Spleen (tissue), 11 donors: ENCODE measurements around the gene PHC1. TPM values are rescaled to one million over a fixed set of nuclear protein-coding genes. Genes with fewer than 3 reads are reported as not detected.
"Not testable (repeated sequence)": the region's sequence is repeated elsewhere in the genome, so short reads cannot be mapped to it uniquely, and the experiment has no call there.

Experiments used
- DNase-seq: peaks from one replicate; pipeline ENCODE4 v3.0.0-alpha.2; 2020
- H3K27ac ChIP-seq, 8 donors: fragments of 200-600 bp; sonication (generic) in 7 of 8; 1 replicate in 4 of 8; 2 replicates in 4 of 8; pipeline versions ENCODE4 v1.5.0 to v1.8.0; 2016 to 2021; ENCODE audit warnings: inconsistent platforms in 4 of 8, mild to moderate bottlenecking in 4 of 8, moderate library complexity in 1 of 8
- H3K27me3 ChIP-seq, 7 donors: fragments of 200-600 bp; sonication (generic) in 6 of 7; replicated peaks in 1 of 7; 1 replicate in 4 of 7; 2 replicates in 3 of 7; pipeline versions ENCODE4 v1.5.0 to v1.8.0; 2016 to 2021; ENCODE audit warnings: inconsistent platforms in 3 of 7, mild to moderate bottlenecking in 1 of 7
- H3K36me3 ChIP-seq, 6 donors: fragments of 200-600 bp; sonication (generic) in 5 of 6; 1 replicate in 4 of 6; 2 replicates in 2 of 6; pipeline versions ENCODE4 v1.5.0 to v1.8.0; 2016 to 2021; ENCODE audit warnings: inconsistent platforms in 2 of 6
- H3K4me1 ChIP-seq, 6 donors: fragments of 200-600 bp; sonication (generic) in 5 of 6; 1 replicate in 3 of 6; 2 replicates in 3 of 6; pipeline versions ENCODE4 v1.5.0 to v1.8.0; 2016 to 2021; ENCODE audit warnings: inconsistent platforms in 3 of 6
- H3K4me3 ChIP-seq, 8 donors: fragments of 200-600 bp; sonication (generic) in 7 of 8; 1 replicate in 4 of 8; 2 replicates in 4 of 8; pipeline versions ENCODE4 v1.5.0 to v1.8.0; 2016 to 2021; ENCODE audit warnings: inconsistent platforms in 4 of 8, mild to moderate bottlenecking in 4 of 8, moderate library complexity in 2 of 8
- H3K9me3 ChIP-seq, 8 donors: fragments of 200-600 bp; sonication (generic) in 7 of 8; 1 replicate in 4 of 8; 2 replicates in 4 of 8; pipeline versions ENCODE4 v1.5.0 to v1.8.0; 2016 to 2021; ENCODE audit warnings: inconsistent platforms in 4 of 8
- CTCF ChIP-seq, 11 experiments: fragments of 200-600 bp in 7 of 11; fragments of 450-650 bp in 4 of 11; sonication (generic) in 4 of 11; IDR thresholded peaks in 8 of 11; conservative IDR thresholded peaks in 3 of 11; 1 replicate in 7 of 11; 2 replicates in 4 of 11; pipeline versions ENCODE4 v1.4.0 to v1.8.0; 2016 to 2021; ENCODE audit warnings: antibody characterized with exemption in 11 of 11, inconsistent platforms in 4 of 11, mild to moderate bottlenecking in 1 of 11
- POLR2A ChIP-seq, 3 donors: fragments of 450-650 bp; IDR thresholded peaks; one replicate each; pipeline ENCODE4 v1.5.1; 2017; ENCODE audit warnings: antibody characterized with exemption in 3 of 3, mild to moderate bottlenecking in 1 of 3
- POLR2AphosphoS5 ChIP-seq, 3 donors: sonication (generic); formaldehyde crosslinking; IDR thresholded peaks; one replicate each; pipeline ENCODE4 v1.5.1; 2017; ENCODE audit warnings: antibody characterized with exemption in 3 of 3
- WGBS, 5 donors: extraction: QIAGEN DNeasy Blood & Tissue Kit in 3 of 5; methylation state at CpG; one replicate each; pipeline versions ENCODE4 v1.1.5 to v1.1.7; 2013 to 2018; 5-methylcytosine and 5-hydroxymethylcytosine counted together
- intact Hi-C: fragments of 100-400 bp; cut with DNase I; formaldehyde crosslinking; loops from one replicate; pipeline ENCODE4 v1.15.0; 2023; ENCODE audit warnings: low total_unique reads
- polyA plus RNA-seq, 3 donors: library from polyadenylated mRNA; stranded (reverse); fragments of 200-250 nt; gene quantifications; one replicate each; pipeline ENCODE4 v1.2.1, GENCODE V29; 2013
- total RNA-seq, 7 donors: library from RNA; depleted of rRNA in 3 of 7; stranded (reverse); fragments of >200 nt in 3 of 7; fragmentation: NEBNext Ultra II Directional in 4 of 7; extraction: Animal tissue kit (Norgen Biotek cat#: 25700) in 4 of 7; gene quantifications; one replicate each; pipeline versions ENCODE4 v1.1.0 to v1.2.1, GENCODE V29; 2016 to 2021
- donor health status: healthy with polysubstance abuse.
- donor health status: DM: no; HTN: no; CAD: no; lungs with moderate emphysema.
- donor health status: DM: no; HTN: no; CAD: no.
- donor health status: Bipolar disorder and iron deficiency.
- donor health status: healthy.
- donor health status: DM: no; HTN: no; CAD: no.
- donor health status: DM: yes; HTN: yes; CAD: no.

PHC1 gene
- total and polyA plus RNA-seq, 10 donors: 16.5 to 51.1 (median 28.2) TPM

GRCh38 chr12:8922544-8922943 lies 8.2 kb downstream of the PHC1 start:
- no peak for DNase-seq
- no peak overlapping the region for H3K27ac ChIP-seq
- H3K36me3 ChIP-seq: peaks cover 0 to 81% (median 25%) of the 10 kb centered on the region in 6 donors
- no peak for TF ChIP-seq POLR2AphosphoS5 (IDR thresholded peaks at IDR 0.05)
- TF ChIP-seq CTCF (IDR thresholded peaks at IDR 0.05 in 8 of 11, conservative IDR thresholded peaks at IDR 0.05 in 3 of 11): no peak
- no peak for TF ChIP-seq POLR2A (IDR thresholded peaks at IDR 0.05)
- intact Hi-C loops: no loop called here
- H3K27me3 ChIP-seq: no peaks in the 10 kb centered on the region
- H3K9me3 ChIP-seq: no peaks in the 10 kb centered on the region
- WGBS, 5 donors: 93 to 95% (median 95%) methylated on average over 5 of the region's 5 CpGs
- no peaks in the 10 kb centered on the region for H3K4me1 ChIP-seq
- H3K4me3 ChIP-seq: no peak overlapping the region

- WGBS, 5 donors: 82 to 88% (median 86%) methylated on average over 4 of the region's 4 CpGs
- DNase-seq, H3K27ac ChIP-seq, H3K9me3 ChIP-seq, intact Hi-C loops, H3K27me3 ChIP-seq, H3K4me3 ChIP-seq, H3K4me1 ChIP-seq: not testable (repeated sequence)
- peaks cover 0 to 83% (median 21%) of the 10 kb centered on the region in 6 donors for H3K36me3 ChIP-seq
Measured at GRCh38 chr12:8930655-8931323, 16.5 kb downstream of the PHC1 start.

- H3K9me3 ChIP-seq, H3K4me3 ChIP-seq, intact Hi-C loops, H3K4me1 ChIP-seq, H3K27ac ChIP-seq, DNase-seq, H3K27me3 ChIP-seq: not testable (repeated sequence)
- H3K36me3 ChIP-seq: peaks cover 0 to 90% (median 29%) of the 10 kb centered on the region in 6 donors
- WGBS, 5 donors: 93 to 97% (median 97%) methylated on average over 2 to 3 of the region's 3 CpGs
Measured at GRCh38 chr12:8932464-8932863, 18.2 kb downstream of the PHC1 start.

GRCh38 chr12:8934080-8934479 lies 19.8 kb downstream of the PHC1 start:
- 86 to 92% (median 91%) methylated on average over 3 to 4 of the region's 4 CpGs for WGBS, 5 donors
- H3K4me3 ChIP-seq, H3K27me3 ChIP-seq, DNase-seq, H3K27ac ChIP-seq, intact Hi-C loops, H3K9me3 ChIP-seq, H3K4me1 ChIP-seq: not testable (repeated sequence)
- H3K36me3 ChIP-seq: peaks cover 0 to 93% (median 40%) of the 10 kb centered on the region in 6 donors

- Histone ChIP-seq H3K27me3 (no peaks in the 10 kb centered on the region), H3K4me3 (no peak overlapping the region), H3K9me3 (no peaks in the 10 kb centered on the region), H3K27ac (no peak overlapping the region), H3K36me3 (peaks cover 5 to 78% (median 40%) of the 10 kb centered on the region in 6 donors), H3K4me1 (no peaks in the 10 kb centered on the region)
- TF ChIP-seq POLR2AphosphoS5 (IDR thresholded peaks at IDR 0.05): no peak
- no peak for TF ChIP-seq CTCF (IDR thresholded peaks at IDR 0.05 in 8 of 11, conservative IDR thresholded peaks at IDR 0.05 in 3 of 11)
- no peak for TF ChIP-seq POLR2A (IDR thresholded peaks at IDR 0.05)
- intact Hi-C loops: no loop called here
- DNase-seq: no peak
- WGBS, 5 donors: 91 to 96% (median 93%) methylated on average over 7 of the region's 7 CpGs
Measured at GRCh38 chr12:8936735-8937134, 22.4 kb downstream of the PHC1 start.

GRCh38 chr12:8937842-8938442 lies 23.6 kb downstream of the PHC1 start:
- H3K27ac ChIP-seq, H3K4me3 ChIP-seq, intact Hi-C loops, DNase-seq, H3K4me1 ChIP-seq, H3K27me3 ChIP-seq, H3K9me3 ChIP-seq: not testable (repeated sequence)
- 74 to 92% (median 91%) methylated on average over 3 to 5 of the region's 5 CpGs for WGBS, 5 donors
- peaks cover 10 to 82% (median 52%) of the 10 kb centered on the region in 6 donors for H3K36me3 ChIP-seq
